K562 (cell line): ENCODE results near the gene CT55. TPM values are rescaled to one million over a fixed set of nuclear protein-coding genes. Genes with fewer than 3 reads are reported as not detected.

ENCODE experiments used
- ASH1L ChIP-seq: fragments of 450-650 bp; IDR thresholded peaks from 2 replicates; pipeline ENCODE4 v1.6.1; 2018; ENCODE audit warnings: borderline replicate concordance, mild to moderate bottlenecking, low read depth; ENCODE audit not compliant: partially characterized antibody
- CREM ChIP-seq: IDR thresholded peaks from 2 replicates; pipeline ENCODE4 v1.6.1; 2014; ENCODE audit warnings: antibody characterized with exemption, low read depth
- DACH1 ChIP-seq: fragments of 450-650 bp; IDR thresholded peaks from 2 replicates; pipeline ENCODE4 v1.6.1; 2018; ENCODE audit not compliant: partially characterized antibody
- KDM2B ChIP-seq: fragments of 250-450 bp; sonication (Bioruptor Pico); IDR thresholded peaks from 2 replicates; pipeline ENCODE4 v1.8.0; 2021; ENCODE audit warnings: mild to moderate bottlenecking, moderate library complexity
- MCM2 ChIP-seq: fragments of 450-650 bp; IDR thresholded peaks from 2 replicates; pipeline ENCODE4 v1.6.1; 2017; ENCODE audit warnings: low read depth, mild to moderate bottlenecking
- MECOM ChIP-seq: fragments of 250-450 bp; sonication (Bioruptor Pico); IDR thresholded peaks from 2 replicates; pipeline ENCODE4 v1.8.0; 2022; ENCODE audit warnings: inconsistent platforms
- MGA ChIP-seq: fragments of 450-650 bp; IDR thresholded peaks from 2 replicates; pipeline ENCODE4 v1.6.1; 2016; ENCODE audit warnings: mild to moderate bottlenecking, moderate library complexity
- RBBP5 ChIP-seq: fragments of 200-600 bp; sonication (generic); IDR thresholded peaks from 2 replicates; pipeline ENCODE4 v1.6.1; 2012; ENCODE audit warnings: borderline replicate concordance, mild to moderate bottlenecking, low read length, control low read depth, inconsistent platforms; ENCODE audit not compliant: insufficient read depth, poor library complexity, severe bottlenecking
- RCOR1 ChIP-seq, 2 experiments: IDR thresholded peaks; 2 replicates each; pipeline ENCODE4 v1.6.1; 2012; ENCODE audit warnings: low read depth in 2 of 2, low read length in 2 of 2, borderline replicate concordance in 1 of 2, improper control_type of control experiment in 1 of 2
- SREBF2 ChIP-seq: sonication (generic); formaldehyde crosslinking; IDR thresholded peaks from 2 replicates; pipeline ENCODE4 v1.4.0; 2020; ENCODE audit warnings: mild to moderate bottlenecking, missing genetic modification reagents
- U2AF1 ChIP-seq: fragments of 200-400 bp; formaldehyde crosslinking; optimal IDR thresholded peaks from 2 replicates; pipeline ENCODE3; 2017; ENCODE audit warnings: mild to moderate bottlenecking, low read depth, low read length, moderate library complexity
- YY1 ChIP-seq, 3 experiments: IDR thresholded peaks; 2 replicates each; pipeline ENCODE4 v1.6.1; 2011; ENCODE audit warnings: low read length in 2 of 3, mild to moderate bottlenecking in 2 of 3, moderate library complexity in 2 of 3, borderline replicate concordance in 1 of 3, control low read depth in 1 of 3, low read depth in 1 of 3; ENCODE audit not compliant: insufficient read depth in 3 of 3, insufficient replicate concordance in 2 of 3, control insufficient read depth in 1 of 3, insufficient read length in 1 of 3; ENCODE audit errors: extremely low read depth in 1 of 3
- ZBTB7A ChIP-seq: IDR thresholded peaks from 2 replicates; pipeline ENCODE4 v1.6.1; 2011; ENCODE audit warnings: low read depth, mild to moderate bottlenecking, low read length, moderate library complexity, borderline replicate concordance; ENCODE audit not compliant: control insufficient read depth
- polyA plus RNA-seq, 8 experiments: library from polyadenylated mRNA; depleted of rRNA in 4 of 8; stranded (reverse) in 5 of 8; unstranded in 3 of 8; fragments of >200 nt; fragmentation: Nextera tagmentation in 2 of 8; fragmentation: Illumina TruSeq in 1 of 8; extraction: Ambion mirVana in 2 of 8; extraction: Trizol in 1 of 8; gene quantifications; 2 replicates each; pipeline versions ENCODE4 v1.2.1 to v1.2.3, GENCODE V29; 2011 to 2014; ENCODE audit warnings: inconsistent platforms in 1 of 8, missing spikeins in 1 of 8
- total RNA-seq, 7 experiments: library from RNA; depleted of rRNA in 6 of 7; stranded (reverse); fragments of >200 nt in 6 of 7; fragmentation: Illumina TruSeq in 2 of 7; extraction: Trizol in 2 of 7; gene quantifications; 2 replicates each; pipeline versions ENCODE4 v1.2.1 to v1.2.3, GENCODE V29; 2011 to 2021; ENCODE audit warnings: low replicate concordance in 1 of 7
- TF ChIP-seq, protein P1 (sequence below): sonication (generic); formaldehyde crosslinking; IDR thresholded peaks from 2 replicates; pipeline ENCODE4 v1.8.0; 2023; ENCODE audit warnings: mild to moderate bottlenecking, missing genetic modification reagents

Gene CT55
- total and polyA plus RNA-seq, 9 of the 15 experiments (the other 6 are each of a cell fraction or from before 2014, with no cell fraction given) = 48.5 to 98.9 (median 73.2) TPM

DNA sequence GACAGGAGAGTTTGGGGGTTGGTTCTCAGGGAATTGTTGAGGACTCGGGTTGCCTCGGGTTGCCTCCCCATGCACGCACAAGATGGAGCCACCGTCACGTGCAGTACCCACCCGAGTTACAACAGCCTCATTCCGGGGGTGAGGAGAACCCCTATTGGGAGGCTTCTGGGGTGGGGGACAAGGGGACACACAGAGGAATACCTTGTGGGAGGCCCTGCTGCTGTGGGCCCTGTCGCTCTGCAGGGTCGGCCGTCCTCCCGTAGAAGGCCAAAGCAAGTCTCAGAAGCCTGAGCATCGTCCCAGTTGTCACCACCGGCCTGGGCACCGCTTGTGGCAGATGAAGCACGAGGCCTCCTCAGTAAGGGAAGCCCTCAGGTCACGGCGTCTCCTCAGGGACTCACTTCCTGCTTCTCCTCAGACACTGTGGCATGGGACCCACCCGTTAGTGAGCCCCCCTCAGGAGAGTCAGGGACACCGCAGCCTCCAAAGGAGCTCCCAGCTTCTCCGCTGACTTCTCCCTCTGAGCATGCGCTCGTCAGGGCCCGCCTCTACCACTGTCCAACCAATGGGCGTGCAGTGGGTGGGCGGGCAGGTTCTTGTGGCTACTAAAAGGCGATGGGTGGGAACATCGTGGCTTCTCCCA is at the start of gene CT55 (continued):
- peak; percentile 86 for TF ChIP-seq MGA
- TF ChIP-seq ZBTB7A = no peak
- no peak for TF ChIP-seq CREM
- peak in 2 of 3 experiments; percentile 21 to 36 for TF ChIP-seq YY1 (IDR thresholded peaks at IDR 0.05; ENCODE audit: borderline replicate concordance in 1 of 3, control insufficient read depth in 1 of 3, extremely low read depth in 1 of 3, insufficient read depth in 3 of 3, insufficient read length in 1 of 3, insufficient replicate concordance in 2 of 3, low read depth in 1 of 3, low read length in 2 of 3)
- TF ChIP-seq U2AF1 = no peak
- TF ChIP-seq MCM2 = no peak
- TF ChIP-seq RCOR1 (IDR thresholded peaks at IDR 0.05; ENCODE audit: borderline replicate concordance in 1 of 2, low read depth in 2 of 2, low read length in 2 of 2) = no peak
- TF ChIP-seq ASH1L = no peak
- no peak for TF ChIP-seq KDM2B (CRISPR knock-in tag)
- no peak for TF ChIP-seq MECOM (CRISPR knock-in tag)
- no peak for TF ChIP-seq SREBF2 (CRISPR knock-in tag)
- TF ChIP-seq RBBP5 = peak; percentile 44
- TF ChIP-seq, protein P1, sequence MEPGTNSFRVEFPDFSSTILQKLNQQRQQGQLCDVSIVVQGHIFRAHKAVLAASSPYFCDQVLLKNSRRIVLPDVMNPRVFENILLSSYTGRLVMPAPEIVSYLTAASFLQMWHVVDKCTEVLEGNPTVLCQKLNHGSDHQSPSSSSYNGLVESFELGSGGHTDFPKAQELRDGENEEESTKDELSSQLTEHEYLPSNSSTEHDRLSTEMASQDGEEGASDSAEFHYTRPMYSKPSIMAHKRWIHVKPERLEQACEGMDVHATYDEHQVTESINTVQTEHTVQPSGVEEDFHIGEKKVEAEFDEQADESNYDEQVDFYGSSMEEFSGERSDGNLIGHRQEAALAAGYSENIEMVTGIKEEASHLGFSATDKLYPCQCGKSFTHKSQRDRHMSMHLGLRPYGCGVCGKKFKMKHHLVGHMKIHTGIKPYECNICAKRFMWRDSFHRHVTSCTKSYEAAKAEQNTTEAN (CRISPR knock-in tag) = no peak
- no peak for TF ChIP-seq DACH1
